Measurements from ENCODE around the gene DPYSL3. TPM values are rescaled to one million over a fixed set of nuclear protein-coding genes. Genes with fewer than 3 reads are reported as not detected.

DPYSL3 gene
- total RNA-seq, 2 donors from 2014 or later, result 6.5 to 10.5 TPM

DNA sequence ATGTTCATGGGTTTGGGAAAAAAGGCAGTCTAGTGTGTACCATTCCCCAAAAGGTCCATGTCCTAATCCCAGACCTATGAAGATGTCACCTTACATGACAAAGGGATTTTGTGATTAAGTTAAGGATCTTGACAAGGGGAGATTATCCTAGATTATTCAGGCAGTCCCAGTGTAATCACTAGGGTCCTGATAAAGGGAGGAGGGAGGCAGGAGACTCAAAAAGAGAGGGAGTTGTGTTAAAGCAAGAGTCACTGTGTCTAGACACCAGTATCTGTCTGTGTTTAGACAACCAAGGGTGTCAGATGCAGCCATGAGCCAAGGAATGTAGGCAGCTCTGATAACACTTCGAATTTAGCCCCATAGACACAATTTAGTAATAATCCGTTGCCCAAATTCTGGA lies 49.5 kb downstream of the DPYSL3 start:
- Histone ChIP-seq H3K27me3 (peaks cover 0 to 4% of the 10 kb centered on the region in 2 donors), H3K4me1 (no peaks in the 10 kb centered on the region), H3K27ac (no peak overlapping the region), H3K36me3 (replicated peaks in 1 of 2; ENCODE audit: insufficient read depth in 1 of 2, low read depth in 2 of 2) (no peaks in the 10 kb centered on the region), H3K9me3 (no peaks in the 10 kb centered on the region), H3K4me3 (no peak overlapping the region)
- WGBS, 2 donors, result 45 to 56% methylated on average over 2 of the region's 2 CpGs
- intact Hi-C loops (cut with DNase I), result loop anchor here (10.0 kb wide), 1 partner anchor 114 kb away; no protein-coding TSS in a partner anchor
- ATAC-seq, result no peak
- no peak for DNase-seq
- TF ChIP-seq POLR2A (IDR thresholded peaks at IDR 0.05), result no peak
- TF ChIP-seq, protein P1, sequence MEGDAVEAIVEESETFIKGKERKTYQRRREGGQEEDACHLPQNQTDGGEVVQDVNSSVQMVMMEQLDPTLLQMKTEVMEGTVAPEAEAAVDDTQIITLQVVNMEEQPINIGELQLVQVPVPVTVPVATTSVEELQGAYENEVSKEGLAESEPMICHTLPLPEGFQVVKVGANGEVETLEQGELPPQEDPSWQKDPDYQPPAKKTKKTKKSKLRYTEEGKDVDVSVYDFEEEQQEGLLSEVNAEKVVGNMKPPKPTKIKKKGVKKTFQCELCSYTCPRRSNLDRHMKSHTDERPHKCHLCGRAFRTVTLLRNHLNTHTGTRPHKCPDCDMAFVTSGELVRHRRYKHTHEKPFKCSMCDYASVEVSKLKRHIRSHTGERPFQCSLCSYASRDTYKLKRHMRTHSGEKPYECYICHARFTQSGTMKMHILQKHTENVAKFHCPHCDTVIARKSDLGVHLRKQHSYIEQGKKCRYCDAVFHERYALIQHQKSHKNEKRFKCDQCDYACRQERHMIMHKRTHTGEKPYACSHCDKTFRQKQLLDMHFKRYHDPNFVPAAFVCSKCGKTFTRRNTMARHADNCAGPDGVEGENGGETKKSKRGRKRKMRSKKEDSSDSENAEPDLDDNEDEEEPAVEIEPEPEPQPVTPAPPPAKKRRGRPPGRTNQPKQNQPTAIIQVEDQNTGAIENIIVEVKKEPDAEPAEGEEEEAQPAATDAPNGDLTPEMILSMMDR (IDR thresholded peaks at IDR 0.05), result no peak

DNA sequence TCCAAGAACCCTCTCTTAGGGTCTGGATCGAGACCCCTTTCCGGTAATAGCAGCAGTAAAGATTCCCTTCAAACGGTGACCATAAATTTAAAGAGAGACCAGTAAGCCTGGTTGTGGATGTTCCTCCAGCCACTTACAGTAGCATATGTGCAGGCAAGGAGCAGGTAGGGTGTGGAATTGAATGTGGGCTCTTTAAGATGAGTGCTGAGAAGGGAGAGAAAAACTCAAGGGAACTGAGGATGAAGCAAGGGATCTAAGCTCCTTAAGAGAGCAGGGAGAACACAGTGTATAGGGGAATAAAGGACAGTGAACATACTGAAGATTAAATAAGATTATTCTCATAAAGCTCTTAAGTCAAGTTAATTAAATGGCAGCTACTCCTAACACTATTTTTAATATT lies 51.3 kb downstream of the DPYSL3 start:
- TF ChIP-seq, protein P1 (IDR thresholded peaks at IDR 0.05), result no peak
- no peak for TF ChIP-seq POLR2A (IDR thresholded peaks at IDR 0.05)
- intact Hi-C loops (cut with DNase I), result no loop called here
- ATAC-seq (no peak), DNase-seq (no peak)
- H3K9me3 ChIP-seq, result no peaks in the 10 kb centered on the region
- peaks cover 5% of the 10 kb centered on the region for H3K4me1 ChIP-seq
- no peak overlapping the region for H3K4me3 ChIP-seq
- WGBS, 2 donors, result 78 to 82% methylated on average over 3 of the region's 3 CpGs
- no peaks in the 10 kb centered on the region for H3K36me3 ChIP-seq (replicated peaks in 1 of 2; ENCODE audit: insufficient read depth in 1 of 2, low read depth in 2 of 2)
- peaks cover 0 to 4% of the 10 kb centered on the region in 2 donors for H3K27me3 ChIP-seq
- no peak overlapping the region for H3K27ac ChIP-seq

DNA sequence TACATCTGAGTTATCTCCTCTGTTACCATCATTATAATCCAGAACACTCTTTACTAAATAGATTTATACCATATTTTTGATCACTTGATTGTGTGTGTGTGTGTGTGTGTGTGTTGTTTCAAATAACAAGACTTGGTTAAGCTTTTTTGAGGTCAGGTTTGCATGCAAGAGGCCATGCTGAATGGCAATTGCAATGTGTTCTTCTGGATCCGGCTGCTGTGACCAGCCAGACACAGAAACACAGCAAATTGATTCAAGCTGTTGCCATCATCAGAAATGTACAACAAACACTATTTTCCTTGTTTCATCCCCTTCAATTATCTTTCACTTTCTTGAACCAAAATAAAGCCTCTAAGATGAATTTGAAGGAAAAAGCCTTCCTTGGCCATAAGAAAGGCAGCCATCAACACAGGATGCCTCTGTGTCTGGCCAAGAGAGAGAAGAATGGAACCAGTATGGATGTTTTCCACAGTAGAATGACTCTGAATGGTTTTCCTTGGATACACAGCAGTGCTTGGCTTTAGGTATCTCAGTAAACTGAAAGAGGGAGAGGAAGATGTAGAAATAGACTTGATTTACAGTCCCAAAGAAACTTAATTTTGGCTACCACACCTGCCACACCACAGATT lies 53.9 kb downstream of the DPYSL3 start:
- Histone ChIP-seq H3K27ac (no peak overlapping the region), H3K4me3 (no peak overlapping the region), H3K27me3 (peaks cover 0 to 4% of the 10 kb centered on the region in 2 donors), H3K4me1 (peaks cover 14% of the 10 kb centered on the region), H3K9me3 (no peaks in the 10 kb centered on the region), H3K36me3 (replicated peaks in 1 of 2; ENCODE audit: insufficient read depth in 1 of 2, low read depth in 2 of 2) (no peaks in the 10 kb centered on the region)
- ATAC-seq (no peak), DNase-seq (no peak)
- intact Hi-C loops (cut with DNase I), result no loop called here
- 64 to 69% methylated on average over 1 of the region's 1 CpG for WGBS, 2 donors
- no peak for TF ChIP-seq POLR2A (IDR thresholded peaks at IDR 0.05)
- TF ChIP-seq, protein P1 (IDR thresholded peaks at IDR 0.05), result no peak

DNA sequence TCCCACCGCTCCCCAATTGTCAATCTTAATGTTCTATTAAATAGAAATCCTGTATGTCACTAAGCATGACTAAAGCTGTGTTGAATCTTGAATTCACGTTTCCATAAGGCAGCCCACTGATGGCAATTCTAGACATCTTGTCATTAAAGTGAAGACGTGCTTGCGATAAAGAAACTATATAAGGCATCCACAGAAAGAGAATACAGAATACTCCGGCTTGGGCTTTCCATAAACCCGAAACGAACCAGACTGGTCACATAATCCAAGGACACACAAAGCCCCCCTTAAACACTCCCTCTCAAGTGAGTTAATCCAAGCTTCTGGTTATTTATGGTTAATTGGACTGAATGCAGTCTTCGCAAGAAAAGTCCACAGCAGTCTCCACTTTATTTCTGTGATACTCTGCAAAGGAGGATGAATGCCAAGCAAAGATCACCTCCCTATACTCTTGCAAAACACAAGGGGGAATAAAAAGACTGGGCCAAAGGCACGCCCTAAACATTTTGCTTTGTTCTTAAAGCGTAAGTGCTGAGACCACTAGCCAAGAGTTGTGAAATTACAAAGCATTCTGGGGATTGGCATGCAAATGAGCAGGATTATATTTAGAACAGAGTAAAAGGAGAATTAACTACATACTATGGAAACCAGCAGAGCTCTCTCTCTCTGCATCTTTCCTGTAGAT lies 54.7 kb downstream of the DPYSL3 start:
- ATAC-seq (no peak), DNase-seq (peak in 1 of 4 donors; percentile 18)
- Histone ChIP-seq H3K27me3 (peaks cover 0 to 4% of the 10 kb centered on the region in 2 donors), H3K27ac (no peak overlapping the region), H3K9me3 (no peaks in the 10 kb centered on the region), H3K4me1 (peaks cover 14% of the 10 kb centered on the region), H3K36me3 (replicated peaks in 1 of 2; ENCODE audit: insufficient read depth in 1 of 2, low read depth in 2 of 2) (no peaks in the 10 kb centered on the region), H3K4me3 (no peak overlapping the region)
- TF ChIP-seq, protein P1 (IDR thresholded peaks at IDR 0.05), result no peak
- no peak for TF ChIP-seq POLR2A (IDR thresholded peaks at IDR 0.05)
- WGBS, 2 donors, result 59 to 64% methylated on average over 10 of the region's 10 CpGs
- intact Hi-C loops (cut with DNase I), result no loop called here

Data from body of pancreas (tissue), 4 donors.